Testis (tissue), 3 donors: ENCODE results near the gene ALDH16A1. TPM values are rescaled to one million over a fixed set of nuclear protein-coding genes. Genes with fewer than 3 reads are reported as not detected.
A peak's percentile ranks its signal among the peaks of the same experiment; 100 is the strongest.

Experiments used
- DNase-seq: peaks from one replicate; pipeline ENCODE4 v3.0.0-alpha.2; 2019
- H3K27ac ChIP-seq, 2 donors: fragments of 200-600 bp; sonication (generic); one replicate each; pipeline ENCODE4 v1.5.1; 2019
- H3K27me3 ChIP-seq: fragments of 200-600 bp; sonication (generic); one replicate; pipeline ENCODE4 v1.5.1; 2019
- H3K36me3 ChIP-seq: fragments of 200-600 bp; sonication (generic); one replicate; pipeline ENCODE4 v1.5.1; 2017; ENCODE audit warnings: low read depth; ENCODE audit errors: missing control alignments
- H3K4me1 ChIP-seq: fragments of 200-600 bp; sonication (generic); one replicate; pipeline ENCODE4 v1.5.1; 2019
- H3K4me3 ChIP-seq, 2 donors: fragments of 200-600 bp; sonication (generic); one replicate each; pipeline ENCODE4 v1.5.1; 2017 to 2019
- H3K9me3 ChIP-seq: fragments of 200-600 bp; sonication (generic); one replicate; pipeline ENCODE4 v1.5.1; 2017
- POLR2A ChIP-seq: fragments of 450-650 bp; IDR thresholded peaks from one replicate; pipeline ENCODE4 v1.6.1; 2017; ENCODE audit warnings: antibody characterized with exemption, mild to moderate bottlenecking, moderate library complexity
- WGBS, 2 donors: methylation state at CpG; one replicate each; pipeline ENCODE4 v1.1.5; 2018; 5-methylcytosine and 5-hydroxymethylcytosine counted together
- intact Hi-C: fragments of 100-400 bp; cut with DNase I; formaldehyde crosslinking; loops from one replicate; pipeline ENCODE4 v1.15.1; 2023; ENCODE audit warnings: low total_unique reads
- polyA plus RNA-seq: library from polyadenylated mRNA; stranded (reverse); fragments of 350-450 nt; fragmentation: Illumina TruSeq; extraction: RNeasy Lipid Tissue Mini Kit (QIAGEN cat#74804); gene quantifications from one replicate; pipeline ENCODE4 v1.2.3, GENCODE V29; 2014; ENCODE audit warnings: low read depth, low replicate concordance; ENCODE audit not compliant: insufficient read depth
- total RNA-seq, 2 donors: library from RNA; depleted of rRNA; stranded (reverse); fragments of >200 nt; gene quantifications; one replicate each; pipeline ENCODE4 v1.2.3, GENCODE V29; 2016
- TF ChIP-seq, protein P1 (sequence below), 3 experiments: fragments of 450-650 bp in 2 of 3; fragments of 200-600 bp in 1 of 3; sonication (generic) in 1 of 3; IDR thresholded peaks; one replicate each; pipeline ENCODE4 v1.5.1; 2016 to 2019; ENCODE audit warnings: antibody characterized with exemption in 3 of 3, mild to moderate bottlenecking in 2 of 3, moderate library complexity in 1 of 3

The ALDH16A1 gene
- total and polyA plus RNA-seq, 3 donors from 2014 or later: 8.5 to 24.7 (median 22.4) TPM

DNA sequence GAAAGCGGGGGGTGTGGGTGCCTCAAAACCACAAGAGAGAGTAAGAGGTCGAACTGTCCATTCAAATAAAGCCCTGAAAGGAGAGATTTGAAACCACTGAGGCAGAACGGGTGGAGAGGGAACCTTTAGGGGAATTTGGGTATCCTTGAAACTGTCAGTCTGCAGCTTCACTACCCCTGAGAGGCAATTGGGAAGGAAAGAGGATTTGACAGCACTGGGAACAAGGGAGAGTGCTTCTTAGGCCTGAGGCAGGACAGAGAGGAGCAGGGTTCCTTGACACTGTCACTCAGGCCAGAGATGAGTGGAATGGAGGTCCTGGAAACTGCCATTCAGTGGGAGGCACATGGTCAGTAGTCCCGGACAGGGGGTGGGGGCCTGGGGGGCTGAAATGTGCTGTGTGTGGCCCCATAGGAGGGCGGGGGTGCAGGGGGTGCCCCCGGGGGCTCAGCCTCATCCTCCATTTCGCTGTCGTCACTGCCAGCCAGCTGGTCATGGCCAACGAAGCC, 22.8 kb upstream of the ALDH16A1 start:
- Histone ChIP-seq H3K9me3 (no peaks in the 10 kb centered on the region), H3K36me3 (no peaks in the 10 kb centered on the region), H3K4me1 (peaks cover 14% of the 10 kb centered on the region), H3K27ac (no peak overlapping the region), H3K4me3 (no peak overlapping the region), H3K27me3 (peaks cover 4% of the 10 kb centered on the region)
- intact Hi-C loops: no loop called here
- TF ChIP-seq, protein P1, sequence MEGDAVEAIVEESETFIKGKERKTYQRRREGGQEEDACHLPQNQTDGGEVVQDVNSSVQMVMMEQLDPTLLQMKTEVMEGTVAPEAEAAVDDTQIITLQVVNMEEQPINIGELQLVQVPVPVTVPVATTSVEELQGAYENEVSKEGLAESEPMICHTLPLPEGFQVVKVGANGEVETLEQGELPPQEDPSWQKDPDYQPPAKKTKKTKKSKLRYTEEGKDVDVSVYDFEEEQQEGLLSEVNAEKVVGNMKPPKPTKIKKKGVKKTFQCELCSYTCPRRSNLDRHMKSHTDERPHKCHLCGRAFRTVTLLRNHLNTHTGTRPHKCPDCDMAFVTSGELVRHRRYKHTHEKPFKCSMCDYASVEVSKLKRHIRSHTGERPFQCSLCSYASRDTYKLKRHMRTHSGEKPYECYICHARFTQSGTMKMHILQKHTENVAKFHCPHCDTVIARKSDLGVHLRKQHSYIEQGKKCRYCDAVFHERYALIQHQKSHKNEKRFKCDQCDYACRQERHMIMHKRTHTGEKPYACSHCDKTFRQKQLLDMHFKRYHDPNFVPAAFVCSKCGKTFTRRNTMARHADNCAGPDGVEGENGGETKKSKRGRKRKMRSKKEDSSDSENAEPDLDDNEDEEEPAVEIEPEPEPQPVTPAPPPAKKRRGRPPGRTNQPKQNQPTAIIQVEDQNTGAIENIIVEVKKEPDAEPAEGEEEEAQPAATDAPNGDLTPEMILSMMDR (IDR thresholded peaks at IDR 0.05): no peak
- no peak for TF ChIP-seq POLR2A
- 48 to 59% methylated on average over 4 to 9 of the region's 9 CpGs for WGBS, 2 donors
- no peak for DNase-seq

DNA sequence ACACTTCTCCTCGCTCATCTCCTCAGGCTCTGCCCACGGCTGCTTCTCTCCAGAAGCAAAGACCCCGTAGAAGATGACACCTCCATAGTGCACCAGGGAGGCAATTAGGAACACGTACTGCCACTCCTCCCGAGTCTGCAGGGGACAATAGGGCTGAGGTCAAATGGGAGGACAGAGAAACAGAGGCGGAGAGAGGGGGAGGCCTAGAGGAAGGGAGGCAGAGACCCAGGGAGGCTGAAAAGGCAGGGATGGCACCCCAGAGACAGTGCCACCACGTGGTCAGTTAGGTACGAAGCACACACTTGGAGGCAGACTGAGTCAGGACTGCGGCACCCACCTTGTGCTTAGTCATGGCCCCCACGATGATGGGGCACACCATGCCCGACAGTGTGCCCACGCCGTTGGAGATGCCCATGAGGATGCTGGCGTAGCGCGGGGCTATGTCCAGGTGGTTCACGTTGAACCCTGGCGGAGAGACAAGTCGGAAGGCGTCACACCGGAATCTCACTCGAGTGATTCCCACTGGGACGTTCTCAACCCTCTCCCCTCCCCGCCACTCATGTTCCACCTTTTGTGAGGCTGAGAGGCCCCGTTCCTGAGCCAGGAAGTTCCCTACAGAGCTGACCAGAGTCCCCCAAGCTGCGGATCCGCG, 22.2 kb upstream of the ALDH16A1 start:
- 57 to 58% methylated on average over 23 to 28 of the region's 28 CpGs for WGBS, 2 donors
- intact Hi-C loops: no loop called here
- TF ChIP-seq, protein P1 (IDR thresholded peaks at IDR 0.05): no peak
- no peak for TF ChIP-seq POLR2A
- H3K36me3 ChIP-seq: no peaks in the 10 kb centered on the region
- H3K9me3 ChIP-seq: no peaks in the 10 kb centered on the region
- peaks cover 13% of the 10 kb centered on the region for H3K4me1 ChIP-seq
- no peak overlapping the region for H3K27ac ChIP-seq
- H3K27me3 ChIP-seq: peaks cover 4% of the 10 kb centered on the region
- no peak for DNase-seq
- peak overlapping the region in 1 of 2 donors; percentile 6 for H3K4me3 ChIP-seq

DNA sequence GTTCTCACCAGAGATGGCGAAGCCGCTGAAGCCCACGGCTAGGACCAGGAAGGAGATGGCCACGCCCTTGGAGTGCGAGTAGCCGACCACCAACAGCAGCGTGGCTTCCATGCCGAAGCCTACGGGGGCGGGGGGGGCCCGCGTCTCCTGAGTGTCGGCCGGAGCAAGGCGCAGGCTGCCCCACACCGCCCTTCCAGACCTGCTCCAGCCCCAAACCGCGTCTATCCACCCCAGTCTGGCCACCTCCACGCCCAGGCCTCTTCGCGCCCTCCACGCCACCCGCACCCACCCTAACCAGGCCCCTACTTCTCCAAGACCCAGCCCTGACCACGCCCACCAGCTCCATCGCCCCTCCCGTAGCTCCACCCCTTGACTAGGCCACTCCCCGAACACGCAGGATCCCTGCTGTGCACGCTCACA, 21.7 kb upstream of the ALDH16A1 start:
- no peak for DNase-seq
- Histone ChIP-seq H3K9me3 (no peaks in the 10 kb centered on the region), H3K4me1 (peaks cover 9% of the 10 kb centered on the region), H3K27ac (no peak overlapping the region), H3K4me3 (peak overlapping the region in 1 of 2 donors; percentile 6), H3K27me3 (no peaks in the 10 kb centered on the region), H3K36me3 (no peaks in the 10 kb centered on the region)
- TF ChIP-seq, protein P1 (IDR thresholded peaks at IDR 0.05): no peak
- TF ChIP-seq POLR2A: no peak
- WGBS, 2 donors: 41 to 59% methylated on average over 28 to 29 of the region's 29 CpGs
- intact Hi-C loops: no loop called here

DNA sequence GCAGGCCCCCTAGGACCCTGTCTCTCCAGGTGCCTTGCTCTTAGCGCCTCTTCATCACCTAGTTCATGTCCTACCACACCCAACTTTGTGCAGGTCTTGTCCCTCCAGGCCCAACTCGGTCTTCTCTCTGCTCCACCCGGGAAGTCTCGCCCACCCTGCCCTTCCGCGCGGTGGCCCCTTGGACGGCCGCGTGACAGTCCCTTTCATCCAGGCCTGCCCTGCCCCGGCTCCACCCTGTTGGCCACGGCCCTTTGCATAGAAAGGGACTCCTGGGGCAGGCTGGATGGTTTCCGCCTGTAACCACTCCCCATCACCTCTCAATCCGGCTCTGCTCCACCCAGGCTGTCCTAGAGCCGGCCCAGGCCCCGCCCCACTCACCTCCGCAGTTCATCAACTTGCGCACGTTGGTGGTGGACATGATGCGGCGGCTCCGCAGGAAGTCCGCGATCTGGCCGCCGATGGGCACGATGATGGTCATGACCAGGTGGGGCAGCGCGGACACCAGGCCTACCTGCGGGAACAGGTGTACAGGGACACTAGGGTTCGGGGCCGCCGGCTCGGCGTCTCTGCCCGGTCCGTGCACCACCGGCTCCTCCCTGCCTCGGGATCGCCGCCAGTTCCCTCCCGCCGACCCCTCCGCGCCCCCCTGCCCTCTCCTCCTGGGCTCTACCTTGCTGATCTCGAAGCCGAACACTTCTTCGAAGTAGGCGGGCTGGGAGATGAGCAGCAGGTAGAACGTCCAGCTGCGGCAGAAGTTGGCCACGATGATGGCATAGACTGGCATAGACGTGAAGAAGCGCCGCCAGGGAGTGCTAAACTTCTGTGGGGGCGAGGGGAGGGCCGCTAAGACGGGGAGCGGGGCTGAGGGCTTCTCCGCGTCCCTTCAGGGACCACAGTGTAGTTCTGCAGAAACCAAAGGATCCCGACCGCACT, 20.6 kb upstream of the ALDH16A1 start:
- intact Hi-C loops: no loop called here
- no peaks in the 10 kb centered on the region for H3K27me3 ChIP-seq
- no peak overlapping the region for H3K27ac ChIP-seq
- no peaks in the 10 kb centered on the region for H3K9me3 ChIP-seq
- H3K4me1 ChIP-seq: peaks cover 8% of the 10 kb centered on the region
- WGBS, 2 donors: 20 to 41% methylated on average over 21 to 62 of the region's 63 CpGs
- H3K36me3 ChIP-seq: no peaks in the 10 kb centered on the region
- DNase-seq: no peak
- TF ChIP-seq, protein P1 (IDR thresholded peaks at IDR 0.05): no peak
- TF ChIP-seq POLR2A: no peak
- H3K4me3 ChIP-seq: no peak overlapping the region
